ENCODE measurements around the gene FEV.

Gene FEV

DNA sequence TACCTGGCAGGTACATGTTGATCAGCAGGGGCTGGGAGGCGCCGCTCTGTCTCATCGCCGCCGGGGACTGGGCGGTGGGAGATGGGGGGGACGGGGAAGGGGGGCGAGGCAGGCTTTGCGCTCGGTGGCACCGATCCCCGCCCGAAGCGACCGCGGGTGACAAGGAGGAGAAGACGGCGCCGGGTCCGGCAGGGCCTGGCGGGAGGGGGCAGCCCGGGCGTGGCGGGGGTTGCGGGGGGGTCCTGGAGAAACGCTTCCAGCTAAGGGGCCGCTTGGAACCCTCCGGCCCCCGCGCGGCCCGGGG lies at the start of gene FEV:
FEV (minus strand) TSS at position 164 of the 304 bp plus-strand sequence; CDS start at position 55, 109 bp downstream.
- no peak for DNase-seq (ENCODE audit: low read depth)
- H3K4me3 ChIP-seq (ENCODE audit: low read length): no peak within 1 kb of the TSS
- TF ChIP-seq, protein P1, sequence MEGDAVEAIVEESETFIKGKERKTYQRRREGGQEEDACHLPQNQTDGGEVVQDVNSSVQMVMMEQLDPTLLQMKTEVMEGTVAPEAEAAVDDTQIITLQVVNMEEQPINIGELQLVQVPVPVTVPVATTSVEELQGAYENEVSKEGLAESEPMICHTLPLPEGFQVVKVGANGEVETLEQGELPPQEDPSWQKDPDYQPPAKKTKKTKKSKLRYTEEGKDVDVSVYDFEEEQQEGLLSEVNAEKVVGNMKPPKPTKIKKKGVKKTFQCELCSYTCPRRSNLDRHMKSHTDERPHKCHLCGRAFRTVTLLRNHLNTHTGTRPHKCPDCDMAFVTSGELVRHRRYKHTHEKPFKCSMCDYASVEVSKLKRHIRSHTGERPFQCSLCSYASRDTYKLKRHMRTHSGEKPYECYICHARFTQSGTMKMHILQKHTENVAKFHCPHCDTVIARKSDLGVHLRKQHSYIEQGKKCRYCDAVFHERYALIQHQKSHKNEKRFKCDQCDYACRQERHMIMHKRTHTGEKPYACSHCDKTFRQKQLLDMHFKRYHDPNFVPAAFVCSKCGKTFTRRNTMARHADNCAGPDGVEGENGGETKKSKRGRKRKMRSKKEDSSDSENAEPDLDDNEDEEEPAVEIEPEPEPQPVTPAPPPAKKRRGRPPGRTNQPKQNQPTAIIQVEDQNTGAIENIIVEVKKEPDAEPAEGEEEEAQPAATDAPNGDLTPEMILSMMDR (IDR thresholded peaks at IDR 0.05; ENCODE audit: insufficient read depth, low read depth, low read length, missing control alignments): no peak

DNA sequence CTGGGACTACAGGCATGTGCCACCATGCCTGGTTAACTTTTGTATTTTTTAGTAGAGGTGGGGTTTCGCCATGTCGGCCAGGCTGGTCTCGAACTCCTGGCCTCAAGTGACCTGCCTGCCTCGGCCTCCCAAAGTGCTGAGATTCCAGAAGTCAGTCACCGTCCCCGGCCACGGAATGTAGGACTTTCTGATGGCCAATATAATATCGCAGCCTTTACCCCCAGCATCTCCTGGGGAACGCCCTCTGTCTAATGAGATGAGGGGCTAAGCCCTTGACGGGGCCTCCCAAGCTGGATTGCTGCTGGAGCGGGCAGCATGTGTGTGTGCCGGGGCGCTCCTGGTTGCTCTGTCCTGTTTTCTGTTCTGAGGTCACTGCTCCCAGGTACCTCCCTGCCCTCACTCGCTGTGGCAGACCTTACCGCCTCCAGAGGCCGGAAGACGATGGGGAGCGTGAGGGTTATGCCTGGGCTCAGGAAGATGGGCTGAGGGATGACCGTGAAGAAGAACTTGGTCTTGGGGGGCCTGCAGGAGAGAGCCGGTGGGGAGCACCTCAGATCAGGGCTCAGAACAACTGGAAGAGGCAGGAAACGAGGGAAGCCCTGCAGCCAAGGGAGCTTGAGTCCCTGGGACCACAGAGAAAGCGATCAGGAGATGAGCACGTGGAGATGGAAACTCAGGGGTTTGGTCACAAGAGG lies 47.2 kb upstream of the FEV start:
- no peak overlapping the region for H3K4me3 ChIP-seq (ENCODE audit: low read length)
- DNase-seq (ENCODE audit: low read depth): no peak
- TF ChIP-seq, protein P1 (IDR thresholded peaks at IDR 0.05; ENCODE audit: insufficient read depth, low read depth, low read length, missing control alignments): no peak

DNA sequence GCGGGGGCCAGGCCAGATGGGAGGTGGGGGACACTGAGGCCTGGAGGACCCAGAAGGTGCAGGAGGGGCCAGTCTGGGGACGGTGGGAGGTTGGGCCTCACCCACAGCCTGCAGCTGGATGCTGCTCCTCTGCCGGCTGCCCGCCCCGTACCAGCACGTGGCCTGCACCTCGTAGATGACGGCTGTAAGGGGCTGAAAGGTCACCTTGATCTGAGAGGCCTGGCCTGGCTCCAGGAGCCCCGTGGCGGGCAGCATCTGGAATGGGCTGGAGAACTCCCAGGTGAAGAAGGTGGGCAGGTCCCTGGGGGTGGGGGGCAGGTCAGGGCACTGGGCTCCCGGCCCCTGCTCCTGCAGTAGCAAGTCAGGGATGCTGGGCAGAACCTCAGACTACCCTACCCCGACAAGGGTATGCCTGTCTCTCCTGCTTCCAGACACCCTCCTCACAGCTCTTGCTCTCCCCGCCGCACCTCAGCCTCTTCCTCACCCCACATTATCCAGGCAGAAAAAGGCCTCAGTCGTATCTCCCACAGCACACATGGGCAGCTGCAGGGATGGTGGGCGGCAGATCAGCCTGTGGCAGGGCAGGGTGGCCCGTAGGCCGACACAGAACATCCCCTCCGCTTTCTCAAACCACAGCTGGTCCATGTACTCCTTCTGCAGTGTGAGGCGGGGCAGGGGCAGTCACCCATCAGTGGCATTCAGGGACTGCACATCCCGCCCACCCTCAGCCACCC lies 46.2 kb upstream of the FEV start:
- TF ChIP-seq, protein P1 (IDR thresholded peaks at IDR 0.05; ENCODE audit: insufficient read depth, low read depth, low read length, missing control alignments): no peak
- DNase-seq (ENCODE audit: low read depth): no peak
- H3K4me3 ChIP-seq (ENCODE audit: low read length): no peak overlapping the region

DNA sequence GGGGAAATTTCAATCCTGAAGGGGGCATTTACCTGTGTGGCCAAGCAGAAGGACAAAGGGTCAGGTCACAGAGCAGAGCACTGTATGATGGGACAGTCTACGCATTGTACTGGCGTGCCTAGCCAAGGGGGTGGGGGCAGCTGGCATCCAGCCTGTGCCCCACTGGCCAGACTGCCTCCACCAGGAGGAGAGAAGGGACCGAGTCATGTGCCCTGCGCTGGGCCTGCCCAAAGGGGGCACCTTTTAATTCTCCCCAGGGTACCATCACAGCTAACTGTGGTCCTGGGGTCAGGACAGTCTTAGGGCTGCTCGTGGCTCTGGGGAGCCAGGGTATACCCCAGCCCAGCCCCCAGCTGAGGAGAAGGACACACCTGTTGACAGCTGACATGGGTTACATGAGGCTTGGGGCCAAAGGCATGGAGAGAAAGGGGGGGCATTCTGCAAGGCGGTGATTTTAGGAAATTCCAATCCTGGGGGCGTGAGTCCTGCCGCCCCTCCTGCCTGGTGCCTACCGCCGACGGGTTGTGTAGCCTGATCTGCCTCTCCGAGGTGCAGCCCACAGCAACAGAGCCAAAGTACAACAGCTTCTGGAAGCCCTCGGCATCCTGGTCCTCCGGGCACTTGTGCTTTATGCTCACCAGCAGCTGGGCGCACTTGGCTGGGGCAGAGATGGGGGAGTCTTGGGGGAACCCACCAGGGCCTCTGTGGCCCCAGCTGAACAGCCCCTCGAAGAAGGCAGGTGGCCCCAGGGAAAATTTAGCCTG lies 45.4 kb upstream of the FEV start:
- H3K4me3 ChIP-seq (ENCODE audit: low read length): no peak overlapping the region
- DNase-seq (ENCODE audit: low read depth): no peak
- TF ChIP-seq, protein P1 (IDR thresholded peaks at IDR 0.05; ENCODE audit: insufficient read depth, low read depth, low read length, missing control alignments): no peak

DNA sequence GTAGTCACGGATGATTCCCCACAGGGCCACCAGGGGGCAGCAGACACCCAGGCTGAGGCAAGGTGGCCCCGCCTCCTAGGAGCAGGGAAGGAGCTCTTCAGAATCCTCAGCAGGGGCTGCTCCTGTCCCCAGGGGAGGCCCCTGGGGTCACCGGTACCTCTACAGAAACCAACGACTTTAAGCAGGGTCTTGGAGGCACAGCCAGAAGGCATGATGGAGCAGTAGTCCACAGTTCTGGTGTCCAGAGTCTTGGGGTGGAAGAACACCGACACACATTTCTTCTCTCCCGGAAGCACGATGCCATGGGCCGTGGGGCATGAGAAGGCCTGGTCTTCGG lies 44.8 kb upstream of the FEV start:
- DNase-seq (ENCODE audit: low read depth): peak; percentile 81
- no peak overlapping the region for H3K4me3 ChIP-seq (ENCODE audit: low read length)
- TF ChIP-seq, protein P1 (IDR thresholded peaks at IDR 0.05; ENCODE audit: insufficient read depth, low read depth, low read length, missing control alignments): peak; percentile 93

DNA sequence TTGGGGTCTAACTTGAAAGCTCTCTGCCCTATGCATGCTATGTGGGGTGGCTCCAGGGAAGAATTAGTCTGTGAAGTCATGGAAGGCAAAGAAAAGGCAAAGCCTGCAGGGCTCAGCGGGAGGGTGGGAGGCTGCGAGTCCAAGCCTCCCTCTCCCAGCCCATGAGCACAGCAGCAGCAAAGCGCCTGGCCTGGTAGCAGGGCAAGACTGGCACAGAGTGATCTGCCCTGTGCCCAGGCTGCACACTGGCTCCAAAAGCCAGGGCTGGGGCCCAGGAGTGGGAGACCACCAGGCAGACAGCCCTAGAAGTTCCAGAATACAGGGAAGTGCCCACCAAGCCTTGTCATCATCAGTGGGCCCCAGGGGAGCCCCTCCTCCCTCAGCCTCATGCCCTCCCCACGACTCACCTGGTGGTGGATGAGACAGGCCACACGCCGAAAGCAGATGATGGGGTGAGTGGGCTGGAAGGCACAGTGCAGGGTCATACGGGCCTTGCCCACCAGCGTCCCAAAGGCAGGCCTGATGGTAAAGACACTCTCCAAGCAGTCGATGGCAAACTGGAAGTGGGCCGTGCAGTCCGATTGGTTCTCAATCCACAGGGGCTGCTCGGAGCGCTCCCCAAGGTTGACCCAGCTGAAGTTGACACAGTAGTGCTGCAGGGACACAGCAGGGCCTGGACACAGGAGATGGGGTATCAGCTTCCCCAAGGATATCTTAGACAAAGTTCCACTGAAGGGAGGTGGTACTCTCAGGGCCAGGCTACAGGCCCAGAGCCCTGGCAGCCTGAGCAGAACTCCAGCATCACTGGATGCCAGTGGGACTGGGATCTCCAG lies 44.2 kb upstream of the FEV start:
- TF ChIP-seq, protein P1 (IDR thresholded peaks at IDR 0.05; ENCODE audit: insufficient read depth, low read depth, low read length, missing control alignments): no peak
- DNase-seq (ENCODE audit: low read depth): no peak
- H3K4me3 ChIP-seq (ENCODE audit: low read length): no peak overlapping the region

Data from epithelial cell of esophagus (primary cell).